ENCODE results near the gene PGAP6.
"Not testable (repeated sequence)": the region's sequence is repeated elsewhere in the genome, so short reads cannot be mapped to it uniquely, and the experiment has no call there.

The PGAP6 gene

DNA sequence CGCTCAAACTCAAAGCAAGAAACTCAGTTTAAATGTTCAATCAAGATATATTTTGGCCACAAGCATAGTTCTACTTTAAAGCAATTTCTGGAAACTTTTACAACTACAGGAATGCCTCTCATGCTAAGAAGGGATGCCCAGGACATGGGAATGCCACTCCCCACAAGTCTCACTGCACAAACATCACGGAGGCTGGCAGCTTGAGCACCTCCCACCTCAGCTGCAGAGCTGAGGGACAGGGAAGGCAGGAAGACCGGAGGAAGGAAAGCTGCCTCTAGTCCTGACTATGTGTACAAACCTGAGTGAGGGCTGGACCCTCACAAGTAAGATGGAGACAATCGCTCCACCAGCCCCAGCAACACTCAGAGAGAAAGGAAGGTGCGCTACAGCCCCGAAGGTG lies 34.6 kb downstream of the PGAP6 start:
- DNase-seq (ENCODE audit: low spot score), result no peak
- TF ChIP-seq, protein P1, sequence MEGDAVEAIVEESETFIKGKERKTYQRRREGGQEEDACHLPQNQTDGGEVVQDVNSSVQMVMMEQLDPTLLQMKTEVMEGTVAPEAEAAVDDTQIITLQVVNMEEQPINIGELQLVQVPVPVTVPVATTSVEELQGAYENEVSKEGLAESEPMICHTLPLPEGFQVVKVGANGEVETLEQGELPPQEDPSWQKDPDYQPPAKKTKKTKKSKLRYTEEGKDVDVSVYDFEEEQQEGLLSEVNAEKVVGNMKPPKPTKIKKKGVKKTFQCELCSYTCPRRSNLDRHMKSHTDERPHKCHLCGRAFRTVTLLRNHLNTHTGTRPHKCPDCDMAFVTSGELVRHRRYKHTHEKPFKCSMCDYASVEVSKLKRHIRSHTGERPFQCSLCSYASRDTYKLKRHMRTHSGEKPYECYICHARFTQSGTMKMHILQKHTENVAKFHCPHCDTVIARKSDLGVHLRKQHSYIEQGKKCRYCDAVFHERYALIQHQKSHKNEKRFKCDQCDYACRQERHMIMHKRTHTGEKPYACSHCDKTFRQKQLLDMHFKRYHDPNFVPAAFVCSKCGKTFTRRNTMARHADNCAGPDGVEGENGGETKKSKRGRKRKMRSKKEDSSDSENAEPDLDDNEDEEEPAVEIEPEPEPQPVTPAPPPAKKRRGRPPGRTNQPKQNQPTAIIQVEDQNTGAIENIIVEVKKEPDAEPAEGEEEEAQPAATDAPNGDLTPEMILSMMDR (IDR thresholded peaks at IDR 0.05; ENCODE audit: extremely low read depth, missing control alignments), result no peak

- TF ChIP-seq, protein P1 (IDR thresholded peaks at IDR 0.05; ENCODE audit: extremely low read depth, missing control alignments), result no peak
- DNase-seq (ENCODE audit: low spot score), result no peak
Observed at GRCh38 chr16:346587-346986, 35.2 kb downstream of the PGAP6 start.

- no peak for DNase-seq (ENCODE audit: low spot score)
- TF ChIP-seq, protein P1 (IDR thresholded peaks at IDR 0.05; ENCODE audit: extremely low read depth, missing control alignments), result no peak
Observed at GRCh38 chr16:345772-346171, 36.0 kb downstream of the PGAP6 start.

DNA sequence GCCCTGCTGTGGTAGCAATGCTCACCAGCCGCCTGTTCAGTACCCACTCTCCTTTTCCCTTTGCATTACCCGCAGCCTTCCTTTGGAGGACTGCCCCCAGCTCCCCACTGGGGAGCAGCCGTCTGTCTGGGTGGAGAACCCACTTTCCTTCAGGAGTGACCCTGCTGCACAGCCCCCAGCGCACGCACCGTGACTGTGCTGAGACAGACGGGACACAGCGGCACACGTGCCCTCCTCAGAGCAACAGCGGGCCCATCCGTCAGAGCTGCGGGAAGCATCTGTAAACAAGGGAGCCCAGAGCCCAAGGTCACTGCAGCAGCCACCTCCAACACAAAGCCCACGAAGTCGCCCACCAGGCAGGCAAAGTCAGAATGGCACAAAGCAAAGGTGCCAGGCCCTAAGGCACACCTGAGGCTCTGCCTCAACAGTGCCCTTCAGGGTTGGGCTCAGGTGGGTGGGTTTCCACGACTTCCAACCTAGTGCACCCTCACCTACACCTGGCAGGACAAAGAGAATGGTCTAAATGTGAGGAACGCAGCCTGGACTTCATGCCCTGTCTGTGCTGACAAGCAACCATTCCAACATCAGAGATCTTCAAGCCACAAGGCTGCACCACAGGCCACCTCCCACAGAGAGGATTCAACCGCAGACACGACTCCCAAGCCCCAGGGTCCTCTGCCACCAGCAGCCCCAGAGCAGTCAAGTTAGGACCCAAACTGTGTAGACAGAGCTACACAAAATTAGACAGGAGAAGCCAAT lies 39.1 kb downstream of the PGAP6 start:
- no peak for DNase-seq (ENCODE audit: low spot score)
- TF ChIP-seq, protein P1 (IDR thresholded peaks at IDR 0.05; ENCODE audit: extremely low read depth, missing control alignments), result no peak

- not testable (repeated sequence) for DNase-seq (ENCODE audit: low spot score)
Observed at GRCh38 chr16:341974-342336, 39.8 kb downstream of the PGAP6 start.

DNA sequence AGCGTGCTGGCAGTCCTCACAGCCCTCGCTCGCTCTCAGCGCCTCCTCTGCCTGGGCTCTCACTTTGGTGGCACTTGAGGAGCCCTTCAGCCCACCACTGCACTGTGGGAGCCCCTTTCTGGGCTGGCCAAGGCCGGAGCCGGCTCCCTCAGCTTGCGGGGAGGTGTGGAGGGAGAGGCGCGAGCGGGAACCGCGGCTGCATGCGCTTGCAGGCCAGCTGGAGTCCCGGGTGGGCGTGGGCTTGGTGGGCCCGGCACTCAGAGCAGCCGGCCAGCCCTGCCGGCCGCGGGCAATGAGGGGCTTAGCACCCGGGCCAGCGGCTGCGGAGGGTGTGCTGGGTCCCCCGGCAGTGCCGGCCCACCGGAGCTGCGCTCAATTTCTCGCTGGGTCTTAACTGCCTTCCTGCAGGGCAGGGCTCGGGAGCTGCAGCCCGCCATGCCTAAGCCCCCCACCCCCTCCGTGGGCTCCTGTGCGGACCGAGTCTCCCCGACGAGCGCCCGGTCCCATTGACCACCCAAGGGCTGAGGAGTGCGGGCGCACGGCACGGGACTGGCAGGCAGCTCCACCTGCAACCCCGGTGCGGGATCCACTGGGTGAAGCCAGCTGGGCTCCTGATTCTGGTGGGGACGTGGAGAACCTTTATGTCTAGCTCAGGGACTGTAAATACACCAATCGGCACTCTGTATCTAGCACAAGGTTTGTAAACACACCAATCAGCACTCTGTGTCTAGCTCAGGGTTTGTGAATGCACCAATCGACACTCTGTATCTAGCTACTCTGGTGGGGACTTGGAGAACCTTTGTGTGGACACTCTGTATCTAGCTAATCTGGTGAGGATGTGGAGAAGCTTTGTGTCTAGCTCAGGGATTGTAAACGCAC lies 40.4 kb downstream of the PGAP6 start:
- DNase-seq (ENCODE audit: low spot score), result not testable (repeated sequence)

- TF ChIP-seq, protein P1 (IDR thresholded peaks at IDR 0.05; ENCODE audit: extremely low read depth, missing control alignments), result no peak
- no peak for DNase-seq (ENCODE audit: low spot score)
Observed at GRCh38 chr16:340370-341091, 41.2 kb downstream of the PGAP6 start.

DNA sequence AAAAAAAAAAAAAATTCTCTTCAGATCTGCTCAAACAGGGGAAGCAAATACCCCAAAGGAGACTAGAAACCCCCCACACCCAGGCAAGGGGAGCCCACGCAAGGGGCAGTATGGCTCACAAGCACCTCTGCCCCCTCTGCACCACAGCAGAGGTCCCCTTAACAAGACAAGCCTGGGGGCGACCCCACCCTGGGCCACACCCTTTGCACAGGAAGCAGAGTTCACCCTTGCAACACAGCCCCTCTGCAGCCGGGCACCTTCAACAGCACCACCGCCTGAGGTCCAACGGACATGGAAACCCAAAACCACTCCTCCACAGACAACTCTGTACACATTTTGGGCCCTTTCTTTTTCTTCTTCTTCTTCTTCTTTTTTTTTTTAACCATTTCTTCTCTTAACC lies 42.1 kb downstream of the PGAP6 start:
- TF ChIP-seq, protein P1 (IDR thresholded peaks at IDR 0.05; ENCODE audit: extremely low read depth, missing control alignments), result no peak
- DNase-seq (ENCODE audit: low spot score), result no peak

Data from GM20000 (cell line).